ENCODE measurements around the gene ATP8A2.
"Not testable (repeated sequence)": the region's sequence is repeated elsewhere in the genome, so short reads cannot be mapped to it uniquely, and the experiment has no call there.

DNA sequence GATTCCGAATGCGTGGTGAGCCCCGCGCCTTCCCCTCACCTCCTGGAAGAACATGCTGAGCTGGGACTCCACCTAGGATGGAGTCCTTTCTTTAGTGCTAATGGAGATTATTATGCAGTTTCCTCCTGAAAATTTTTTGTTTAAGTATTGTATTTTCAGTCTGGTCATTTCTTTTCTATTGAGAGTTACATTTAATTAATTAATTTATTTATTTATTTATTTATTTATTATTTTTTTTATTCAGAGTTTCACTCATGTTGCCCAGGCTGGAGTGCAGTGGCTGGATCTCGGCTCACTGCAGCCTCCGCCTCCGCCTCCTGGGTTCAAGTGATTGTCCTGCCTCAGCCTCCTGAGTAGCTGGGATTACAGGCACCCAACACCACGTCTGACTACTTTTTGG is 400.8 kb downstream of the ATP8A2 start:
- TF ChIP-seq POLR2A (IDR thresholded peaks at IDR 0.05): not testable (repeated sequence)
- TF ChIP-seq, protein P1, sequence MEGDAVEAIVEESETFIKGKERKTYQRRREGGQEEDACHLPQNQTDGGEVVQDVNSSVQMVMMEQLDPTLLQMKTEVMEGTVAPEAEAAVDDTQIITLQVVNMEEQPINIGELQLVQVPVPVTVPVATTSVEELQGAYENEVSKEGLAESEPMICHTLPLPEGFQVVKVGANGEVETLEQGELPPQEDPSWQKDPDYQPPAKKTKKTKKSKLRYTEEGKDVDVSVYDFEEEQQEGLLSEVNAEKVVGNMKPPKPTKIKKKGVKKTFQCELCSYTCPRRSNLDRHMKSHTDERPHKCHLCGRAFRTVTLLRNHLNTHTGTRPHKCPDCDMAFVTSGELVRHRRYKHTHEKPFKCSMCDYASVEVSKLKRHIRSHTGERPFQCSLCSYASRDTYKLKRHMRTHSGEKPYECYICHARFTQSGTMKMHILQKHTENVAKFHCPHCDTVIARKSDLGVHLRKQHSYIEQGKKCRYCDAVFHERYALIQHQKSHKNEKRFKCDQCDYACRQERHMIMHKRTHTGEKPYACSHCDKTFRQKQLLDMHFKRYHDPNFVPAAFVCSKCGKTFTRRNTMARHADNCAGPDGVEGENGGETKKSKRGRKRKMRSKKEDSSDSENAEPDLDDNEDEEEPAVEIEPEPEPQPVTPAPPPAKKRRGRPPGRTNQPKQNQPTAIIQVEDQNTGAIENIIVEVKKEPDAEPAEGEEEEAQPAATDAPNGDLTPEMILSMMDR (IDR thresholded peaks at IDR 0.05): not testable (repeated sequence)

Data from testis (tissue), 2 donors.